NCI-H526 treated with DMSO at 0.1 percent for 48 hours (cell line): ENCODE results near the gene ADCY9.
"Not testable (repeated sequence)": the region's sequence is repeated elsewhere in the genome, so short reads cannot be mapped to it uniquely, and the experiment has no call there.

Experiments used
- DNase-seq: peaks from one replicate; lab custom pipeline; 2025; lab: John Stamatoyannopoulos, UW

Gene ADCY9

GRCh38 chr16:4093495-4094126 lies 22.6 kb downstream of the ADCY9 start:
- no peak for DNase-seq

GRCh38 chr16:4092547-4093265 lies 23.5 kb downstream of the ADCY9 start:
- no peak for DNase-seq

- no peak for DNase-seq
Measured at GRCh38 chr16:4091240-4092012, 24.8 kb downstream of the ADCY9 start.

- no peak for DNase-seq
Measured at GRCh38 chr16:4090351-4090851, 25.8 kb downstream of the ADCY9 start.

- no peak for DNase-seq
Measured at GRCh38 chr16:4089811-4090301, 26.4 kb downstream of the ADCY9 start.

- DNase-seq: no peak
Measured at GRCh38 chr16:4089251-4089810, 26.9 kb downstream of the ADCY9 start.

GRCh38 chr16:4087990-4088577 lies 28.2 kb downstream of the ADCY9 start:
- DNase-seq: no peak

- DNase-seq: no peak
Measured at GRCh38 chr16:4087099-4087885, 28.9 kb downstream of the ADCY9 start.

- DNase-seq: no peak
Measured at GRCh38 chr16:4086153-4086552, 30.1 kb downstream of the ADCY9 start.

GRCh38 chr16:4085405-4085970 lies 30.8 kb downstream of the ADCY9 start:
- no peak for DNase-seq

- DNase-seq: no peak
Measured at GRCh38 chr16:4083347-4083870, 32.8 kb downstream of the ADCY9 start.

- DNase-seq: no peak
Measured at GRCh38 chr16:4082474-4083044, 33.7 kb downstream of the ADCY9 start.

GRCh38 chr16:4081521-4082021 lies 34.7 kb downstream of the ADCY9 start:
- no peak for DNase-seq

GRCh38 chr16:4081047-4081446 lies 35.2 kb downstream of the ADCY9 start:
- no peak for DNase-seq

- DNase-seq: no peak
Measured at GRCh38 chr16:4077174-4077649, 39.0 kb downstream of the ADCY9 start.

- DNase-seq: no peak
Measured at GRCh38 chr16:4075534-4075933, 40.7 kb downstream of the ADCY9 start.

- DNase-seq: not testable (repeated sequence)
Measured at GRCh38 chr16:4073150-4073549, 43.1 kb downstream of the ADCY9 start.

GRCh38 chr16:4071686-4072561 lies 44.3 kb downstream of the ADCY9 start:
- no peak for DNase-seq

- no peak for DNase-seq
Measured at GRCh38 chr16:4070936-4071335, 45.3 kb downstream of the ADCY9 start.
